Skeletal muscle cell (primary cell): ENCODE measurements around the gene TRMT1.
A peak's percentile ranks its signal among the peaks of the same experiment; 100 is the strongest.

Experiments used
- DNase-seq: peaks from one replicate; pipeline ENCODE4 v3.0.0-alpha.2; 2010; ENCODE audit warnings: low read depth
- H3K4me3 ChIP-seq: 2 replicates; pipeline ENCODE4 v1.5.1; 2011; ENCODE audit warnings: low read depth, mild to moderate bottlenecking, control low read depth, low read length, moderate library complexity

TRMT1 gene

DNA sequence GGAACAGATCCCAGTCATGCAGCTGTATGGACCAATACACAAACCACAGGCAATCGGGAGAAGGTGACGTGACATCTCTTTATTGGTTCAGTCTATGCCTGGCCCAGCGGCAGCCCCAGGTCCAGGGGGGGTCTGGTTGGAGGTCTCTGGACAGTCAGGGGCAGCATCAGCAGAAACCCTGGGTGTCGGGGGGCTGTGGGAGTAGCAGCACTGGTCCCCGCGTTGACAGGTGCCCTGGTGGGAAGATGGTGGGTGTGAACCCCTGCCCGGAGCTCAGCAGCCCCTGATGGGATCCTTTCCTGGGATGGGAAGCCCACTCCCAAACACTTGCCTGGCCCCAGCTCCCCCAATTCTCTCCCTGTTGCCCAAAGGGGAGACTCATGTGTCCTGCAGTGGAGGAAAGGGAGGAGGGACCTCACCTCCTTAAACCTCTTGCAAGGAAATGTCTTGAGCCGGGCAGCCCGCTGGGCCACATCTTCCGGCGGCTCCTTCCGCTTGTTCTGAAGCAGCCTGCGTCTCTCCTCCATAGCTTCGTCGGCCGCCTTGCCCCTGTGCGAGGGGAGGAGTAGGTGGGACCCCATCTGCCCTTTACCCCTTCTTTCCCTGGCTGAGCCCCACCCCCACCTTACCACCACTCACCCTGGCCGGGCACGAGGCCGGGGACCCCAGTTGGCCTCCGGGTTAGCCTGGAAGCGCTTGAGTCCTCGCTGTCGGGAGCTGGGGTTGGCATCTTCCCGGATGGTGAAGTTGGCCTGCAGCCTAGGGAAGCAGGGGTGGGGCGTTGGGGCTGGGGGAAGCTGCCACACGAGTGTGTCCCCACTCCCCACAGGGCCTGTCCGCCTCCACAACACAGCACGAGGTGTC, 11.5 kb downstream of the TRMT1 start:
- no peak overlapping the region for H3K4me3 ChIP-seq
- DNase-seq, result no peak

GRCh38 chr19:13104360-13104847, 12.1 kb downstream of the TRMT1 start:
- no peak for DNase-seq
- no peak overlapping the region for H3K4me3 ChIP-seq

- no peak for DNase-seq
- no peak overlapping the region for H3K4me3 ChIP-seq
Observed at GRCh38 chr19:13103581-13104359, 12.8 kb downstream of the TRMT1 start.

DNA sequence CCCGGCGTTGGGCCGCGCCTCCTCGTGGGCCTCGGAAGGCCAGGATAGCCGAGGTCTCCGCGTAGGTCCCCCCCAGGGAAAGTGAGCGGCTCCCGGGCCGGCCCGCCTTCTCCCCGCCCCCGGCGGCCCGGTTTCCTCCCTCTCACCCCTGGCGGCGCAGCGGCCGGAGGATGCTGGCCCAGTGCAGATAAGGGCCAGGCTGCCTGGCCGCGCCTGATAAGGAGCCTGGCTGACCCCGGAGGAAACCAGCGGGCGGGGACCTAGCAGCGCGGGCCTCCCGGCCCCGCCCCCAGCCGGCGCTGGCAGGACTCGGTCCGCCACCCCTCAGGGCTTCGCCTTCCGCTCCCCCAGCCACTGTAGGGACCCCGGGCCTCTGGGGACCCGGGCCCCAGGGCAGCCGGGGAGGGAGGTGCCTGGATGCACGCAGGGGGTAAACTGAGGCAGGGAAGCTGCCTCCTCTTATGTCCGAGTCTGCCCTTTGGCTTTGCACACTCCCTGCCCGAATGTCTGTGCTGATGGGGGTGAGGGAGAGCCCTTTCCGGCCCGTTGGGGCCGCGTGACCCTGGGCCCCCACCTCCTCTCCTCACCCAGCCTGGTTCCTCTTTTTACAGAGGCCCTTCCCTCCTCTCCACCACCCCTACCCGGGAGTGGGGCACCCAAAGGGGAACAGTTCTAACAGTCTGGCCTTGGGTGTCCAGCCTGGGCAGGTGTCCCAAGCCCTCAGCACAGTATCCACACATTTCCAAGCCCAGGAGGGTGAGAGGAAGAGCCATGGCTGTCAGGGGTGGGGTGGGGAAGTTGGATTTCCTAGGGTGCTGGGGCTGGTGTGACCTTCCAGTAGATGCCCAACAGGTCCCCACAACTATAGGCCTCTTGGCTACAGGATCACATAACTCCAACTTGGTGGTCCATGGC, 13.6 kb downstream of the TRMT1 start, which contains the start of gene LYL1:
Gene LYL1, minus strand, starts transcription at position 193 of the 915 bp plus-strand sequence. CDS start 1,687 bp downstream, outside the sequence.
- DNase-seq, result no peak
- H3K4me3 ChIP-seq, result peak within 1 kb of the TSS; percentile 29

- DNase-seq, result no peak
Observed at GRCh38 chr19:13102416-13102665, 14.2 kb downstream of the TRMT1 start.

DNA sequence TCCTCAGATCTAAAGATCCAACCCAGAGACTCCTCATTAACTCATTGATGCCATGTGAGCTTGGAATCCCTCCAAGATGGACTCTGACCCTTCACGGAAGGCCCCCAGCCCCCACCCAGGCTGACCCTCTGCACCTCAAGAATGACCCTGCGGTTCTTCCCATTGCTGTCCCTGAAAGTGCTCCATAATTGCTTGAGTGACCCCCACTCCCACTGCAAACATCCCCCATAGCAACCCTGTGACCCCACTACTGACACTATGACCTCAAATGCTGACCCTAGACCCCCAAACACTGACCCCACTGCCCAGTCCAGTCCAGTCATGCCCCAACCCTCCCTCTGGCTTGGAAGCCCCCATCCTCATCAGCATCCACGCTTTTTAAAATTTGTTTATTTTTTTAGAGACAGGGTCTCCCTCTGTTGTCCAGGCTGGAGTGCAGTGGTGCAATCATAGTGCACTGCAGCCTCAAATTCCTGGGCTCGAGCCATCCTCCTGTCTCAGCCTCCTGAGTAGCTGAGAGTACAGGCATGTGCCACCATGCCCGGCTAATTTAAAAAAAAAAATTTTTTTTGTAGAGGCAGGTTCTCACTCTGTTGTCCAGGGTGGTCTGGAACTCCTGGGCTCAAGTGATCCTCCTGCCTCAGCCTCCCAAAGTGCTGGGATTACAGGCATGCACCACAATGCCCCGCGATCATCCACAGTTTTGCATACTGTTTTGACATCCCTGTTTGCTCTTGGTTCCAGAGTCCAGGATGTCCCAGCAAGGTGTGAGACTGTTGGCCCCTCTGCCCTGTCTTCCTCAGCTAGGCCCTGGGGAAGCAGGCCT, 14.7 kb downstream of the TRMT1 start:
- DNase-seq, result no peak
- H3K4me3 ChIP-seq, result peak overlapping the region; percentile 29

More at GRCh38 chr19:13102416-13102665, 14.2 kb downstream of the TRMT1 start:
- H3K4me3 ChIP-seq, result peak overlapping the region; percentile 29

GRCh38 chr19:13100841-13101589, 15.5 kb downstream of the TRMT1 start:
- H3K4me3 ChIP-seq, result no peak overlapping the region
- no peak for DNase-seq

- no peak for DNase-seq
- no peak overlapping the region for H3K4me3 ChIP-seq
Observed at GRCh38 chr19:13100031-13100588, 16.4 kb downstream of the TRMT1 start.

- H3K4me3 ChIP-seq, result no peak overlapping the region
- DNase-seq, result no peak
Observed at GRCh38 chr19:13099073-13099999, 17.2 kb downstream of the TRMT1 start.

GRCh38 chr19:13098277-13099072, 18.1 kb downstream of the TRMT1 start:
- DNase-seq, result no peak
- no peak overlapping the region for H3K4me3 ChIP-seq

GRCh38 chr19:13097463-13098258, 18.9 kb downstream of the TRMT1 start:
- H3K4me3 ChIP-seq, result no peak overlapping the region

GRCh38 chr19:13097033-13097462, 19.5 kb downstream of the TRMT1 start:
- H3K4me3 ChIP-seq, result no peak overlapping the region
- DNase-seq, result no peak

More at GRCh38 chr19:13097463-13098258, 18.9 kb downstream of the TRMT1 start:
- DNase-seq, result no peak

DNA sequence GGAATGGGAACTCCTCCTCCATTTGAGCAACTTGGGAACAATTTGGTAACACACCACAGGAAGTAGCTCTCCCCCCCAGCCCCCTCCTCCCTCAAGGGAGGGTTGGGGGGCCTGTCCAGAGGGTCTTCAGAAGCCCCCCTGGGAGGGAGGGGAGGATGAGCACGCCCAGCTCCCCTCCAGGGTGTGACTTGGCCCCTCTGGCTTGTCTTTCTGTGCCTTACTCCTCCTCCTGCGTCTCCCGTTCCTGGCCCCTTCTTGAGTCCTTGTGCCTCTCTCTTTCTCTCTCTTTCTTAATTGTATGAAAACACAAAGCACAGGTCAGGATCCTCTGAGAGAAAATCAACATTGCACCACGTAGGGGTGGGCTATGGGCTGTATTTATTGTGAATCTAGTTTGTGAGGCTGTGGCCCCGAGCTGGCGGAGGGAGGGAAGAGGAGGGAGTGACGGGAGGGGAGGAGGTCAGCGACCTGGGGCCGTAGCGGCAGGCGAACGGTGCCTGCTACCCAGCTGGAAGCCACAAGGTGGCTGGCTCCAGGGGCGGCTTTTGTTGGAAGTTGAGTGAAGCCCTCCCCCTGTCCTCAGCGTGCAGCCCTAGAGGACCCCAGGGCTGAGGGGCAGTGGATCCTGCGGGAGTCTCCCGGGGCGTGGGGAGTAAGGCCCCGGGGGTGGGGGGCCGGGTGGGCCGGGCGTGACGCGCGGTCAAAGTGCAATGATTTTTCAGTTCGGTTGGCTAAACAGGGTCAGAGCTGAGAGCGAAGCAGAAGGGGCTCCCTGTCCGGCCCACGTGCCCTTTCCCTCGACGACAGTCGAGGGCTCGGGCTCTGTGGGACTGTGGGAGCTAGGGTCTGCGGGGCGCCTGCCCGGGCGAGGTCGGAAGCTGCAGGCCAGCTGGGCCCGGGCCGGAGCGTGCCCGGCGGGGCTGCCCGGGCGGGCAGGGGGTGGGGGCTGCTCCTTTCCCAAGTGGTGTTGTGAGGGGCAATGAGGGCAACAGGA, 20.3 kb downstream of the TRMT1 start:
- H3K4me3 ChIP-seq, result no peak overlapping the region
- no peak for DNase-seq

GRCh38 chr19:13095393-13095784, 21.2 kb downstream of the TRMT1 start:
- H3K4me3 ChIP-seq, result no peak overlapping the region
- DNase-seq, result no peak
